Astrocyte of the spinal cord (primary cell): ENCODE measurements around the gene EPHB2.

Experiments used
- DNase-seq: peaks from one replicate; pipeline ENCODE4 v3.0.0; 2011; ENCODE audit warnings: low read depth, low spot score
- H3K4me3 ChIP-seq: 2 replicates; pipeline ENCODE4 v1.5.1; 2011; ENCODE audit warnings: low read depth, mild to moderate bottlenecking, low read length, moderate library complexity
- CTCF ChIP-seq: IDR thresholded peaks from 2 replicates; pipeline ENCODE4 v1.5.1; 2012; ENCODE audit warnings: low read depth, mild to moderate bottlenecking, low read length, inconsistent platforms
- in situ Hi-C: cut with HindIII; loops from 2 replicates; pipeline ENCODE4 v1.10.0; 2017; ENCODE audit warnings: low sequenced_read_pairs

EPHB2 gene

GRCh38 chr1:22825486-22826189, 115.0 kb downstream of the EPHB2 start:
- in situ Hi-C loops = no loop called here
- no peak for TF ChIP-seq CTCF
- H3K4me3 ChIP-seq = no peak overlapping the region
- no peak for DNase-seq

- no peak for TF ChIP-seq CTCF
- in situ Hi-C loops = no loop called here
Observed at GRCh38 chr1:22826604-22827580, 116.3 kb downstream of the EPHB2 start.

GRCh38 chr1:22827666-22828483, 117.2 kb downstream of the EPHB2 start:
- H3K4me3 ChIP-seq = no peak overlapping the region
- in situ Hi-C loops = no loop called here
- no peak for TF ChIP-seq CTCF
- no peak for DNase-seq

More at GRCh38 chr1:22826604-22827580, 116.3 kb downstream of the EPHB2 start:
- no peak overlapping the region for H3K4me3 ChIP-seq
- no peak for DNase-seq

GRCh38 chr1:22828484-22829308, 118.1 kb downstream of the EPHB2 start:
- in situ Hi-C loops = no loop called here
- no peak for TF ChIP-seq CTCF
- DNase-seq = no peak
- H3K4me3 ChIP-seq = no peak overlapping the region

GRCh38 chr1:22829309-22829989, 118.8 kb downstream of the EPHB2 start:
- no peak for TF ChIP-seq CTCF
- DNase-seq = no peak
- in situ Hi-C loops = no loop called here
- no peak overlapping the region for H3K4me3 ChIP-seq
